ENCODE measurements around the gene TMEM89. TPM values are rescaled to one million over a fixed set of nuclear protein-coding genes. Genes with fewer than 3 reads are reported as not detected.

TMEM89 gene
- total RNA-seq, 4 donors from 2014 or later, result not detected

- no peaks in the 10 kb centered on the region for H3K27me3 ChIP-seq
- H3K4me1 ChIP-seq, result no peaks in the 10 kb centered on the region
- ATAC-seq, result no peak
- H3K4me3 ChIP-seq, result no peak overlapping the region
- no peak overlapping the region for H3K27ac ChIP-seq
- WGBS, 2 donors (ENCODE audit: low coverage in 1 of 2), result 62 to 82% methylated on average over 1 to 4 of the region's 6 CpGs
- H3K36me3 ChIP-seq, result peaks cover 0 to 43% of the 10 kb centered on the region in 2 donors
- H3K9me3 ChIP-seq, result no peaks in the 10 kb centered on the region
- no peak for TF ChIP-seq POLR2A (IDR thresholded peaks at IDR 0.05)
Measured at GRCh38 chr3:48623851-48624547, 2.4 kb upstream of the TMEM89 start.

DNA sequence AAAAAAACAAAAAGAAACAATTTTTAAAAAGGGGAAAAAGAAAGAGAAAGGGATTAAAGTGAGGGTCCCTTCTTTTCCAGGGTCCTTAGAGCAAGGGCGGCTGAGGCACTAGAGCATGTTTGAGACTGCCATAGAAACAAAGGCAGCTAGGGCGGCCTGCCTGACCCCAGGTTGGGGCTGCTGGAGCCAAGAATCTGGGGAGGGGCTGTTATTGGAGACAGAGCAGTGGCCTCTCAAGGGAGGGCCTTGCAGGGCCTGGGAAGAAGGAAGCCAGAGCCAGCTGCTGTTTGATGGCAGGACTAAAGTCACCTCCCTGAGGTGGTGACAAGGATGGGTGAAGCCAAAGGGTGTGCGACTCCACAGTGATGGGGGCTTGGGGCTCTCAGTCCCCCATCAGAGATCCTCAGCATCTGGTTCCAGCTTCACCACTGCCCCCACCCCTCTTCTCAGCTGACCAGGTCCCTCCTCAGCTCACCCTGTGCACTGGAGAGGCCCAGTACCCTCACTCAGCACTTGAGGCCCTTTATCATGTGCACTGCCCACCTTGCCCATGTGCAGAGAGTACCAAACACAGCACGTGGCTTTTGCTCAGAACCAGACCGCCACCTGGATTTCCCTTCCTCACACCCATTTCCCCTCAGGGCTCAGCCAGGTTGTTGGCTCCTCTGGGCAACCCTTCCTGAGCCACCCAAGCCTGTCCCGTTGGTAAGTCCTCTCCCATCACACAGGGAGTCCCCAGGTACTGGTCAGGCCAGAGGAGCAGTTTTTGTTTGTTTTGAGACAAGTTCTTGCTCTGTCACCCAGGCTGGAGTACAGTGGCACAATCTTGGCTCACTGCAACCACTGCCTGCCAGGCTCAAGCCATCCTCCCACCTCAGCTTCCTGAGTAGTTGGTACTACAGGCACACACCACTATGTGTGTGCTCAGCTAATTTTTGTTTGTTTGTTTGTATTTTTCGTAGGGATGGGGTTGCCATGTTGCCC lies 1.7 kb downstream of the TMEM89 start:
- Histone ChIP-seq H3K27ac (no peak overlapping the region), H3K36me3 (peaks cover 0 to under 1% of the 10 kb centered on the region in 2 donors), H3K4me3 (no peak overlapping the region), H3K27me3 (no peaks in the 10 kb centered on the region), H3K9me3 (peaks cover 0 to 21% (median 3%) of the 10 kb centered on the region in 3 donors), H3K4me1 (no peaks in the 10 kb centered on the region)
- TF ChIP-seq POLR2AphosphoS5 (IDR thresholded peaks at IDR 0.05) (no peak), CTCF (IDR thresholded peaks at IDR 0.05) (no peak), POLR2A (IDR thresholded peaks at IDR 0.05) (no peak), EP300 (IDR thresholded peaks at IDR 0.05) (no peak)
- 83 to 92% methylated on average over 2 to 4 of the region's 7 CpGs for WGBS, 2 donors (ENCODE audit: low coverage in 1 of 2)
- ATAC-seq, result no peak

DNA sequence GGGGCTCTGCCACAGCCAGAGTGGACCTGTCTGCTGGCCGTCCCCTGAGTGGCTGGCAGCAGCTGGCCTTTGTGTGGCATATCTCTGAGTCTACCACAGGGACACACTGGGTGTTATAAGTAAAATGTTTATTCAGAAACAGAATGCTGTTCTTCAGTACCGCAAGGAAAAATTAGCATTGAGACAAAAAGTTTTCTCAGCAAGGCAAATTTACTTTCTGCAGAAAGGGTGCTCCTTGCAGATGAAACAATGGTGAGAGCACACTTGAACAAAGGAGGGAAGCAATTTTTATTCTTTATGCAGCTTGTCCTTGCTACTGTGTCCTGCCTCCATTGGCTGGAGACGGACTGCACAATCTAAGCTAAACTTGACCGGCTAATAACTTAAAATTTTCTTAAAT lies 4.0 kb downstream of the TMEM89 start:
- Histone ChIP-seq H3K27ac (no peak overlapping the region), H3K9me3 (peaks cover 0 to 21% (median 3%) of the 10 kb centered on the region in 3 donors), H3K4me3 (no peak overlapping the region), H3K36me3 (no peaks in the 10 kb centered on the region), H3K4me1 (no peaks in the 10 kb centered on the region), H3K27me3 (no peaks in the 10 kb centered on the region)
- TF ChIP-seq POLR2AphosphoS5 (IDR thresholded peaks at IDR 0.05) (no peak), EP300 (IDR thresholded peaks at IDR 0.05) (no peak), CTCF (IDR thresholded peaks at IDR 0.05) (no peak), POLR2A (IDR thresholded peaks at IDR 0.05) (no peak)
- ATAC-seq, result no peak
- 92% methylated on average over 3 to 4 of the region's 4 CpGs for WGBS, 2 donors (ENCODE audit: low coverage in 1 of 2)

- peaks cover 0 to 21% (median 3%) of the 10 kb centered on the region in 3 donors for H3K9me3 ChIP-seq
- TF ChIP-seq POLR2AphosphoS5 (IDR thresholded peaks at IDR 0.05) (no peak), EP300 (IDR thresholded peaks at IDR 0.05) (no peak), POLR2A (IDR thresholded peaks at IDR 0.05) (no peak), CTCF (IDR thresholded peaks at IDR 0.05) (no peak)
- no peaks in the 10 kb centered on the region for H3K27me3 ChIP-seq
- ATAC-seq, result no peak
- no peaks in the 10 kb centered on the region for H3K36me3 ChIP-seq
- WGBS, 2 donors (ENCODE audit: low coverage in 1 of 2), result 51 to 59% methylated on average over 2 to 3 of the region's 3 CpGs
- peaks cover 0 to 8% (median 2%) of the 10 kb centered on the region in 3 donors for H3K4me1 ChIP-seq
- no peak overlapping the region for H3K27ac ChIP-seq
- H3K4me3 ChIP-seq, result no peak overlapping the region
Measured at GRCh38 chr3:48614044-48614443, 7.5 kb downstream of the TMEM89 start.

DNA sequence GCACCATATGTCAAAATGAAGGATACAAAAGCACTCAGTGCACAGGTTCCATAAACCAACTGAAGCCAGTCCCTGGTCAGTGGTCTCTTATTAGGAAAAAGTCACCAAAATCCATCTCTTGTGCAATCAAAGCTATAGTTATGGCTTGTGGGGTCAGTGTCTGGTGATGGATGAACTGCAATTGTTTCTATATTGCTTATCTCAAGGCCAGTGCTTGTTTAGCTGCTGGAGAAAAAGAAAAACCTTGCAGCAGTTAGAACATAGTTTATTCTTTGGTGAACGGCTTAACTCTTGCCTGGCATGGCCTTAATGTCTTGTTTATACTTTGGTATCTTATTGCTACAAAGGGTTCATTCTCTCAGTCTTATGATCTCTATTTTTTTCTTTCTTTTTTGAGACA lies 9.3 kb downstream of the TMEM89 start:
- no peak for ATAC-seq
- TF ChIP-seq POLR2AphosphoS5 (IDR thresholded peaks at IDR 0.05) (no peak), EP300 (IDR thresholded peaks at IDR 0.05) (no peak), POLR2A (IDR thresholded peaks at IDR 0.05) (no peak), CTCF (IDR thresholded peaks at IDR 0.05) (no peak)
- Histone ChIP-seq H3K36me3 (peaks cover 0 to 5% of the 10 kb centered on the region in 2 donors), H3K27me3 (no peaks in the 10 kb centered on the region), H3K9me3 (peaks cover 0 to 7% (median 1%) of the 10 kb centered on the region in 3 donors), H3K4me1 (peaks cover 0 to 25% (median 13%) of the 10 kb centered on the region in 3 donors), H3K27ac (no peak overlapping the region), H3K4me3 (no peak overlapping the region)
- WGBS, 2 donors (ENCODE audit: low coverage in 1 of 2), result 35 to 50% methylated on average over 1 of the region's 1 CpG
